ENCODE data around the gene MFSD2A. TPM values are rescaled to one million over a fixed set of nuclear protein-coding genes. Genes with fewer than 3 reads are reported as not detected.

Gene MFSD2A
- total RNA-seq, 1 experiment from 2014 or later, result 1.4 TPM

- Histone ChIP-seq H3F3A (ENCODE audit: insufficient read depth, low read depth) (peaks cover 18% of the 10 kb centered on the region; the same call in 1 of the 2 replicates), H3K27me3 (ENCODE audit: insufficient read depth, low read depth) (no peaks in the 10 kb centered on the region), H3K9me2 (ENCODE audit: insufficient read depth) (no peaks in the 10 kb centered on the region), H3K4me3 (peak overlapping the region; percentile 69; the same call in 1 of the 2 replicates), H2AFZ (0 out of 2 replicates have a peak overlapping the region, but pooled peaks have one; percentile 95), H3K4me1 (replicated peaks; ENCODE audit: insufficient read depth) (peaks cover 17% of the 10 kb centered on the region), H4K20me1 (ENCODE audit: insufficient read depth) (no peaks in the 10 kb centered on the region), H3K4me2 (peak overlapping the region; percentile 87), H3K79me2 (ENCODE audit: low read depth) (no peaks in the 10 kb centered on the region), H3K27ac (no peak overlapping the region), H3K9me3 (ENCODE audit: insufficient read depth, low read depth) (no peaks in the 10 kb centered on the region), H3K36me3 (ENCODE audit: low read depth) (no peaks in the 10 kb centered on the region)
- no TSS peak for BruUV-seq (replicated peaks)
- ChIA-PET CTCF (no interaction called here), POLR2A (ENCODE audit: unreplicated experiment) (no interaction called here)
- DNase-seq, result no peak
- TF ChIP-seq CTCF (conservative IDR thresholded peaks at IDR 0.05) (no peak), EZH2 (IDR thresholded peaks at IDR 0.05; ENCODE audit: low read depth) (no peak)
- intact Hi-C loops (cut with micrococcal nuclease; ENCODE audit: unreplicated experiment), result no loop called here
These were observed 548 bp upstream of the MFSD2A start for GRCh38 chr1:39954324-39954869.

- Histone ChIP-seq H3K4me3 (peak overlapping the region; percentile 69), H3K27ac (no peak overlapping the region), H2AFZ (peak overlapping the region; percentile 95), H3K79me2 (ENCODE audit: low read depth) (no peaks in the 10 kb centered on the region), H3F3A (ENCODE audit: insufficient read depth, low read depth) (peaks cover 9% of the 10 kb centered on the region; the same call in 1 of the 2 replicates), H3K9me3 (ENCODE audit: insufficient read depth, low read depth) (no peaks in the 10 kb centered on the region), H3K27me3 (ENCODE audit: insufficient read depth, low read depth) (no peaks in the 10 kb centered on the region), H3K9me2 (ENCODE audit: insufficient read depth) (no peaks in the 10 kb centered on the region), H3K4me2 (peak overlapping the region; percentile 87), H3K4me1 (replicated peaks; ENCODE audit: insufficient read depth) (peaks cover 9% of the 10 kb centered on the region), H3K36me3 (ENCODE audit: low read depth) (no peaks in the 10 kb centered on the region), H4K20me1 (ENCODE audit: insufficient read depth) (no peaks in the 10 kb centered on the region)
- POLR2A ChIA-PET (ENCODE audit: unreplicated experiment), result interaction anchor here (0.5 to 1.2 kb wide), 6 partner anchors 26 to 742 kb away, joined by 3 to 25 read pairs (median 6); partner anchors contain the start of gene CAP1
- CTCF ChIA-PET, result interaction anchor here (0.6 to 1.4 kb wide), 8 partner anchors 16 to 77 kb away, joined by 3 to 8 read pairs (median 4); no protein-coding TSS in a partner anchor
- intact Hi-C loops (cut with micrococcal nuclease; ENCODE audit: unreplicated experiment), result no loop called here
- DNase-seq, result peak; percentile 47 to 62
- BruUV-seq (replicated peaks), result TSS peak; percentile 66
- TF ChIP-seq CTCF (conservative IDR thresholded peaks at IDR 0.05) (no peak), EZH2 (IDR thresholded peaks at IDR 0.05; ENCODE audit: low read depth) (no peak)
These were observed 898 bp downstream of the MFSD2A start for GRCh38 chr1:39955547-39956539.

GRCh38 chr1:39957299-39958015 is 2.5 kb downstream of the MFSD2A start:
- H3K9me3 ChIP-seq (ENCODE audit: insufficient read depth, low read depth), result no peaks in the 10 kb centered on the region
- peaks cover 9% of the 10 kb centered on the region; the same call in 1 of the 2 replicates for H3F3A ChIP-seq (ENCODE audit: insufficient read depth, low read depth)
- CTCF ChIA-PET, result interaction anchor here (0.6 kb wide), 2 partner anchors 18 to 38 kb away, joined by 4 to 5 read pairs; no protein-coding TSS in a partner anchor
- H3K27me3 ChIP-seq (ENCODE audit: insufficient read depth, low read depth), result no peaks in the 10 kb centered on the region
- no peak overlapping the region for H3K27ac ChIP-seq
- BruUV-seq (replicated peaks), result no TSS peak
- H3K4me3 ChIP-seq, result no peak overlapping the region
- H4K20me1 ChIP-seq (ENCODE audit: insufficient read depth), result no peaks in the 10 kb centered on the region
- TF ChIP-seq EZH2 (IDR thresholded peaks at IDR 0.05; ENCODE audit: low read depth) (no peak), CTCF (conservative IDR thresholded peaks at IDR 0.05) (no peak)
- H3K36me3 ChIP-seq (ENCODE audit: low read depth), result no peaks in the 10 kb centered on the region
- POLR2A ChIA-PET (ENCODE audit: unreplicated experiment), result no interaction called here
- H3K4me1 ChIP-seq (replicated peaks; ENCODE audit: insufficient read depth), result peaks cover 9% of the 10 kb centered on the region
- H3K9me2 ChIP-seq (ENCODE audit: insufficient read depth), result no peaks in the 10 kb centered on the region
- DNase-seq, result no peak
- no peaks in the 10 kb centered on the region for H3K79me2 ChIP-seq (ENCODE audit: low read depth)
- intact Hi-C loops (cut with micrococcal nuclease; ENCODE audit: unreplicated experiment), result no loop called here
- no peak overlapping the region for H3K4me2 ChIP-seq
- H2AFZ ChIP-seq, result no peak overlapping the region
